Spleen (tissue), 7 donors: ENCODE measurements around the gene GLRA2.

ENCODE experiments used
- POLR2A ChIP-seq, 3 donors: fragments of 450-650 bp; IDR thresholded peaks; one replicate each; pipeline ENCODE4 v1.5.1; 2017; ENCODE audit warnings: antibody characterized with exemption in 3 of 3, mild to moderate bottlenecking in 1 of 3
- POLR2AphosphoS5 ChIP-seq, 3 donors: sonication (generic); formaldehyde crosslinking; IDR thresholded peaks; one replicate each; pipeline ENCODE4 v1.5.1; 2017; ENCODE audit warnings: antibody characterized with exemption in 3 of 3
- TF ChIP-seq, protein P1 (sequence below), 11 experiments: fragments of 200-600 bp in 7 of 11; fragments of 450-650 bp in 4 of 11; sonication (generic) in 4 of 11; IDR thresholded peaks in 8 of 11; conservative IDR thresholded peaks in 3 of 11; 1 replicate in 7 of 11; 2 replicates in 4 of 11; pipeline versions ENCODE4 v1.4.0 to v1.8.0; 2016 to 2021; ENCODE audit warnings: antibody characterized with exemption in 11 of 11, inconsistent platforms in 4 of 11, mild to moderate bottlenecking in 1 of 11
- donor health status: DM: no; HTN: no; CAD: no; lungs with moderate emphysema.
- donor health status: DM: no; HTN: no; CAD: no.
- donor health status: DM: no; HTN: no; CAD: no.

- TF ChIP-seq POLR2A (IDR thresholded peaks at IDR 0.05), result no peak
- TF ChIP-seq, protein P1, sequence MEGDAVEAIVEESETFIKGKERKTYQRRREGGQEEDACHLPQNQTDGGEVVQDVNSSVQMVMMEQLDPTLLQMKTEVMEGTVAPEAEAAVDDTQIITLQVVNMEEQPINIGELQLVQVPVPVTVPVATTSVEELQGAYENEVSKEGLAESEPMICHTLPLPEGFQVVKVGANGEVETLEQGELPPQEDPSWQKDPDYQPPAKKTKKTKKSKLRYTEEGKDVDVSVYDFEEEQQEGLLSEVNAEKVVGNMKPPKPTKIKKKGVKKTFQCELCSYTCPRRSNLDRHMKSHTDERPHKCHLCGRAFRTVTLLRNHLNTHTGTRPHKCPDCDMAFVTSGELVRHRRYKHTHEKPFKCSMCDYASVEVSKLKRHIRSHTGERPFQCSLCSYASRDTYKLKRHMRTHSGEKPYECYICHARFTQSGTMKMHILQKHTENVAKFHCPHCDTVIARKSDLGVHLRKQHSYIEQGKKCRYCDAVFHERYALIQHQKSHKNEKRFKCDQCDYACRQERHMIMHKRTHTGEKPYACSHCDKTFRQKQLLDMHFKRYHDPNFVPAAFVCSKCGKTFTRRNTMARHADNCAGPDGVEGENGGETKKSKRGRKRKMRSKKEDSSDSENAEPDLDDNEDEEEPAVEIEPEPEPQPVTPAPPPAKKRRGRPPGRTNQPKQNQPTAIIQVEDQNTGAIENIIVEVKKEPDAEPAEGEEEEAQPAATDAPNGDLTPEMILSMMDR (IDR thresholded peaks at IDR 0.05 in 8 of 11, conservative IDR thresholded peaks at IDR 0.05 in 3 of 11), result no peak
- no peak for TF ChIP-seq POLR2AphosphoS5 (IDR thresholded peaks at IDR 0.05)
Measured at GRCh38 chrX:14591976-14592375, 62.6 kb downstream of the GLRA2 start.
